Activated T-helper 1 cell treated with anti-CD3 and anti-CD28 coated beads, Interleukin-12 subunit alpha, Interleukin-12 subunit beta, Interleukin-2, Interleukin-4 antibody, amounts not matched to agents 30 ng/mL and 10 ng/mL and 1 ng/mL, durations not matched to agents 14 hours and 24 hours and 36 hours (primary cell): ENCODE results near the gene MYZAP. TPM values are rescaled to one million over a fixed set of nuclear protein-coding genes. Genes with fewer than 3 reads are reported as not detected.

Source experiments
- DNase-seq: peaks from one replicate; pipeline ENCODE4 v3.0.0; 2021; ENCODE audit warnings: low spot score
- H3K27ac Mint-ChIP-seq: one replicate; pipeline ENCODE4 v1.8.0; 2021; ENCODE audit warnings: mild to moderate bottlenecking, mixed read lengths
- H3K27me3 Mint-ChIP-seq: one replicate; pipeline ENCODE4 v1.8.0; 2022; ENCODE audit warnings: mild to moderate bottlenecking, moderate library complexity, mixed read lengths; ENCODE audit not compliant: insufficient read depth
- H3K36me3 Mint-ChIP-seq: one replicate; pipeline ENCODE4 v1.8.0; 2021; ENCODE audit warnings: low read depth, mixed read lengths
- H3K4me1 Mint-ChIP-seq: one replicate; pipeline ENCODE4 v1.8.0; 2021; ENCODE audit warnings: low read depth, mixed read lengths
- H3K4me3 Mint-ChIP-seq: one replicate; pipeline ENCODE4 v1.8.0; 2021; ENCODE audit warnings: mild to moderate bottlenecking, moderate library complexity, mixed read lengths
- H3K9me3 Mint-ChIP-seq: one replicate; pipeline ENCODE4 v1.8.0; 2021; ENCODE audit warnings: mixed read lengths
- intact Hi-C: fragments of 100-400 bp; cut with micrococcal nuclease; formaldehyde crosslinking; loops from one replicate; pipeline ENCODE4 v1.15.1; 2024
- total RNA-seq: library from RNA; stranded (reverse); gene quantifications from 2 replicates; pipeline ENCODE4 v1.2.3, GENCODE V29; 2022

MYZAP gene
- total RNA-seq, 1 donor from 2014 or later: not detected

DNA sequence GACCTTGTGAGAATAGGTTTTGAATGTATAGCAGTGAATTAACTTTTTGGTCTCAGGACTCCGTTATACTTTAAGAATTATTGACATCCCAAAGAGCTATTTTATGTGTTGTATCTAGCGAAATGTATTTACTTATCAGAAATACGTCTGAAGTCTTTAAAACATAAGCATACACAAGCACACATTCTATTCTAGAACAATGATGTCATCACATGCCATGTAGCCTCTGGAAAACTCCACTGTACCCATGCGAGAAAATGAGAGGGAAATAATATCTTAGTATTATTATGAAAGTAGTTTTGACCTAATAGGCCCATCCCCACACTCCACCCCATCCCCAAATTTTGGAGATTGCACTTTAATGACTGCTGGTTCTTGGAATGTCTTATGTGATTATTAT is 116.3 kb downstream of the MYZAP start:
- Mint-ChIP-seq H3K27ac (no peak overlapping the region), H3K9me3 (no peaks in the 10 kb centered on the region), H3K36me3 (peaks cover 33% of the 10 kb centered on the region), H3K4me3 (peak overlapping the region; percentile 82), H3K4me1 (peaks cover 77% of the 10 kb centered on the region), H3K27me3 (no peaks in the 10 kb centered on the region)
- DNase-seq: no peak
- intact Hi-C loops: loop anchor here (5.0 kb wide), 1 partner anchor 1466 kb away; the partner anchor contains the start of gene RFX7

DNA sequence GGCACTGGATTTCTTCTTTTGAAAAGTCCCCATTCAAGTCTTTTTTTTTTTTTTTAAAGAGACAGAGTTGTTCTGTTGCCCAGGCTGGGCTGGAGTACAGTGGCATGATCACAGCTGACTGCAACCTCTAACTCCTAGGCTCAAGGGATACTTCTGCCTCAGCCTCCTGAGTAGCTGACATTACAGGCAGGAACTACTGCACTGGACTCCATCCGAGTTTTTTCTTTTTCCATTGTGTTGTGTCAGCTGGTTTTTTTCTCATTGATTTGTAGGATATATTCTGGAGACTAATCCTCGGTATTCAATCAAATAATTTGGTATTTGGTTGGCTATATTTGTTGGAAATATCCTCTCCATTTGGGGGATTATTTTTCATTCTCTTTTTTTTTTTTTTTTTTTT is 126.6 kb downstream of the MYZAP start:
- Mint-ChIP-seq H3K27me3 (no peaks in the 10 kb centered on the region), H3K9me3 (peaks cover 4% of the 10 kb centered on the region), H3K27ac (no peak overlapping the region), H3K4me3 (no peak overlapping the region), H3K4me1 (peaks cover 4% of the 10 kb centered on the region), H3K36me3 (peaks cover 44% of the 10 kb centered on the region)
- intact Hi-C loops: no loop called here
- DNase-seq: no peak

DNA sequence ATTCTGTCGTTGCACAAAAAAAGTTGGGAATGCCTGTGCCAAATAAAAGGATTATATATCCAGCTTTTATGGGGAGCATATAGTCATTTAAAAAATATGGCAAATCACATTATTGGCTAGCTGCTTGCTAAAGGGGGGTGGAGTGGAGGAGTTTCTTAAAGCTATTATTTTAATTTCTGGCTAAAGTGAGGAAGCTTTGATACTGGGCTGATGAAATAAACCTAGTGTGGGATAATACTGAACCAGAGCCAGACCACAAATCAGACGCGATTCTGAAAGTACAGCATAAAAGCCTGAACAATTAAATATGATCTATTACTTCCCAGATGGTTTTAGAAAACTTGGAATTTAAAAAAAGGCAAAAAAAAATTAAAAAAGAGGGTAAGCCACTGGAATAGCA is 129.2 kb downstream of the MYZAP start:
- no peak overlapping the region for H3K4me3 Mint-ChIP-seq
- H3K9me3 Mint-ChIP-seq: peaks cover 4% of the 10 kb centered on the region
- no peaks in the 10 kb centered on the region for H3K27me3 Mint-ChIP-seq
- intact Hi-C loops: no loop called here
- no peaks in the 10 kb centered on the region for H3K4me1 Mint-ChIP-seq
- no peak overlapping the region for H3K27ac Mint-ChIP-seq
- DNase-seq: no peak
- H3K36me3 Mint-ChIP-seq: peaks cover 29% of the 10 kb centered on the region

DNA sequence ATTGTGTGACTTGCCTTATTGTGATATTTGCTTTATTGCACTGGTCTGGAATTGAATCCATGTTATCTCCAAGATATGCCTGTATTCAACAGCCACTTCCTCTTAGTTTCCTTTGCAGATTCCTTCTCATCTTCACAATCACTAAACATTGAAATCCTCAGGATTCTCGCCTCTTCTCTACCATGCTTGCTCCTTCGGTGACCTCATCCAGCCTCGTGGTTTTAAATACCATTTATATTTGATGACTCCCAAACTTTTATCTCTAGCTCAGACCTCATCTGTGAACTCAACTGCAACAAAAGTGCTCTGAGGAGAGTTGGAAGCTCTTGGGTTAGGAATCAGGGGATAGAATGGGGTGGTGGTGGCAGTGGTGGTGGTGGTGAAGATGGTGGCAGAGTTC is 134.7 kb downstream of the MYZAP start:
- intact Hi-C loops: no loop called here
- DNase-seq: no peak
- Mint-ChIP-seq H3K4me3 (no peak overlapping the region), H3K27ac (no peak overlapping the region), H3K36me3 (peaks cover 5% of the 10 kb centered on the region), H3K27me3 (no peaks in the 10 kb centered on the region), H3K4me1 (no peaks in the 10 kb centered on the region), H3K9me3 (no peaks in the 10 kb centered on the region)

DNA sequence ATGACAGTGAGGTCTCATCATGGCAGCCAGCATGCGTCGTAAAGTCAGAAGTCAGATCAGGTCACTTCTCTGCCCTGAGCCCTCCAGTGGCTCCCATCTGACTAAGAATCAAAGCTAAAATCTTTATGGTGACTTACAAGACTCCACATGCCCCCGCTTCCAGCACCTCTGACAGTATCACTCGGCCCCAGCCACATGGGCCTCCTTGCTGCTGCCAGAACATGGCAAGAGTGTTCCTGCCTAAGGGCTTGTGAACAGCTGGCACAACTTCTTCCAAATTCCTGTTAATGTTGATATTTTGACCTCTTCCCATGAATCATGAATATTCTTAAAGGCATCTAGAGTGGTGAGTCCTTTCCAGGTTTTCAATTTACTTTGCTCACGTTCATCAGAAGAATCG is 135.3 kb downstream of the MYZAP start:
- Mint-ChIP-seq H3K27ac (no peak overlapping the region), H3K4me3 (no peak overlapping the region)
- intact Hi-C loops: no loop called here

DNA sequence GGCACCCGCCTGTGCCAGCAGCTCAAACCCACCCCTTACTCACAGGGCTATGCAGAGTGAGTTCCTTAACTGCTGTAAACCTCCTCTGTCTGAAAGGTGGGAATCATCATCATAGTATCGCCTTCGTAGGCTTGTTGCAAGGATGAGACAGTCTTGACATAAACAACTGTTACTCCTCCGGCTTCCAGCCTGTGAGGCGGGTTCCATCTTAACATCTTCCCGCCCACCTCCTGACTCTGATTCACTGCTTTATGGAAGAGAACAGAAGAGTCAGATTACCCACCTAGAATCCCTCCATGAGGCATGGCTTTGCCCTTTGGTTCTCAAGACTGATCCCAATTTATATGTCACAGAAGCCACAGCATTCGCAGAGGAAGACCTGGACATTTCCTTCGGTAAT is 136.7 kb downstream of the MYZAP start:
- no peak overlapping the region for H3K4me3 Mint-ChIP-seq
- peaks cover 4% of the 10 kb centered on the region for H3K27me3 Mint-ChIP-seq
- H3K9me3 Mint-ChIP-seq: no peaks in the 10 kb centered on the region
- H3K36me3 Mint-ChIP-seq: no peaks in the 10 kb centered on the region
- H3K27ac Mint-ChIP-seq: no peak overlapping the region
- peaks cover 6% of the 10 kb centered on the region for H3K4me1 Mint-ChIP-seq
- intact Hi-C loops: no loop called here
- no peak for DNase-seq

More for the DNA sequence above, 135.3 kb downstream of the MYZAP start:
- H3K36me3 Mint-ChIP-seq: peaks cover 5% of the 10 kb centered on the region
- no peaks in the 10 kb centered on the region for H3K9me3 Mint-ChIP-seq
- no peaks in the 10 kb centered on the region for H3K4me1 Mint-ChIP-seq
- no peaks in the 10 kb centered on the region for H3K27me3 Mint-ChIP-seq
- DNase-seq: no peak

DNA sequence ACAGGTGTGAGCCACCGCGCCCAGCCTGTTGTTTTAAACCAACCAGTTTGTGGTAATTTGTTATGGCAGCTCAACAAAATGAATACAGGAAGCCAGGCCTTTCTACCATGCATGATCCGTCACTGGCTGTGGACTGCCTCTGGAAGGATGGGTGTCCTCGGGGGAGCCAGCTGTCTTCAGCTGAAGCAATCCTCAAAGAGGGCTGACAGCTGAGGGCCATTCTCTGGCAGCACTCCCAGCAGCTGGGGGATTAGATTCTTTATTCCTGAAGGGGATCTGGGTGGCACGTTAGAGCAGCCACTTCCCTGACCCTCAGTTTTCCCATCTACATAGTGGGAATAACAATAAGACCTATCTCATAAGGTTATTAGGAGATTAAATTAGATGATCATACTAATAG is 139.2 kb downstream of the MYZAP start:
- Mint-ChIP-seq H3K4me1 (peaks cover 6% of the 10 kb centered on the region), H3K36me3 (no peaks in the 10 kb centered on the region), H3K27ac (no peak overlapping the region), H3K27me3 (peaks cover 4% of the 10 kb centered on the region), H3K9me3 (no peaks in the 10 kb centered on the region), H3K4me3 (no peak overlapping the region)
- intact Hi-C loops: loop anchor here (5.0 kb wide), 3 partner anchors 169 to 451 kb away; no protein-coding TSS in a partner anchor
- no peak for DNase-seq

DNA sequence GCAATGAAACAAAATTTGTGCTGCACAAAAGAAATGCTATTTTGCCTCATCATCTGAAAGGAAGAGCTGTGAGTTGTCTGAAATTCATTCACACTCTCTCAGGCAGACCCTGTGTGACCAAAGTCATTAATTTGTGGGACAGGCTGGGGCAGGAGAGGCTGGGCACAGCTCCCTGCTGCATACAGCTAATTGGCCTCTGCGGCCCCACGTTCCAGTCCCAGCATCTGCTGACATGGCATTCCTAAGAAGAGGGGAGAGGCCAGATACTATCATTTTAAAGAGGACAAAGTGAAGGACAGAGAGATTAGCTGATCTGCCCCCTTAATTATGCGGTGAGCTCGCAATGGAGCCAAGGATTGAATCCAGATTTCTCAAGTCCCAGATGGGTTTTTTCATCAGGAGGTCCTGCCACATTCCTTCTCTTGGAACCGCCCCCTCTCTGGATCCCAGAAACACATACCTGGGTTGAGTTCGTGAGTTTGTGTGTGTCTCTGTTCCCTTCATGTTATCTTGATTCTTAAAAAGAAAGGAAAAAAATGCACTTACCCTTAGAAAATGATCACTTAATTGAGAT is 139.9 kb downstream of the MYZAP start:
- peaks cover 6% of the 10 kb centered on the region for H3K4me1 Mint-ChIP-seq

DNA sequence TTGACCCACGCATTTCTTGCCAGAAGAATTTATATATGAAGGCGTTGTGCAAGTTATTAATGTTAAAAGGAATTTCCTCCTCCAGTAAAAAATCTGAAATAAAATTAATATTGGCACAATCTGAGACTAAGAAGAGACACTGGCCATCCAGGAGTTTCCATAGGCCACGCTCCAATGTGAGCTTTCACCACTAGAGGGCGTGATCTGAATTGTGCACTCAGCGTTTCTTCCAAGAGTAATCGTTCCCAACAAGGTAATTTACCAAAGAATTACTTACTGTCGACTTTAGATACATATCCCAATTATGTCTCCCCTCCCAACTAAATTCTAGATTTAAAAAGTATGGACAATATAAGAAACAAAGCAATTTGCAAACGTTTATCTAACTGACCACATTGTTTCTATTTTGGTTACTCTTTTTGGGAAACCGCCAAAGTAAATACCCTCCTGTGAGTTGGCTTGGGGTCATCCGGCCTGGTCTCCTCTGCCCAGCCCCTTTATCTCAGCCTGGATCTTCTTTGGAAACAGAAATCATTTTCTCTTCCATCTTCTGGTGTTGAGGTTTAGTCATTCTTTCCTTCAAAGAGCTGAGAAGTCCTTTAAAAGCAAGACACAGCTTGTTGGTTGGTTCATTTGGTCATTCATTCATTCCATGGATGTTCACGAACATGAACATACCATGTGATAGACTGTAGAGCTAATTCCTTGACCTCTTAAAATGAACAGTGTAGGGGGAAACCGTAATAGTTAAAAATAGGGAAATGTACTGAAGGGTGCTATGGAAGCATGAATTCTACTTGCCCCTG is 141.0 kb downstream of the MYZAP start:
- peaks cover 2% of the 10 kb centered on the region for H3K36me3 Mint-ChIP-seq
- H3K4me3 Mint-ChIP-seq: no peak overlapping the region
- H3K27me3 Mint-ChIP-seq: peaks cover 8% of the 10 kb centered on the region
- peak; percentile 26 for DNase-seq
- no peak overlapping the region for H3K27ac Mint-ChIP-seq
- peaks cover 10% of the 10 kb centered on the region for H3K4me1 Mint-ChIP-seq
- H3K9me3 Mint-ChIP-seq: no peaks in the 10 kb centered on the region
- intact Hi-C loops: loop anchor here (1.0 to 5.0 kb wide), 4 partner anchors 129 to 450 kb away; no protein-coding TSS in a partner anchor

More for the DNA sequence above, 139.9 kb downstream of the MYZAP start:
- Mint-ChIP-seq H3K9me3 (no peaks in the 10 kb centered on the region), H3K27ac (no peak overlapping the region), H3K36me3 (no peaks in the 10 kb centered on the region), H3K4me3 (no peak overlapping the region), H3K27me3 (peaks cover 4% of the 10 kb centered on the region)
- intact Hi-C loops: loop anchor here (1.0 to 5.0 kb wide), 4 partner anchors 130 to 451 kb away; no protein-coding TSS in a partner anchor
- DNase-seq: no peak

DNA sequence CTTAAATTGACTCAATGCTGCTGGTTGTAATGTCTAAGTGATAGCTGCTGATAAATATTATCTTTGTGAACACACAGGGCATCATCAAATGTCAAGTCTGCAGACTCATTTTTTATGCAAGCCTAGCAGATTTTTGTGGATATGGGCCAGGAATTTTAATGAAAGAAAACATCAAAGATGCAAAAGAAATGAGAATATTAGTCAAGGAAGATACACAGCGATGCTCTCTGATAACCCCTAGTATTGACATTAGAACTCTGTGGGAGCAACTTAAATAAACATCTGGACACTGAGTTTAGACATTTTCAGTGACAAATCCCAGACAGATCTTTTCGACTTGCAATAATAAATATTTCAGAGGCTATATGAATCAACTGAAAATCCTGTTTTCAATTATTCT is 143.2 kb downstream of the MYZAP start:
- intact Hi-C loops: loop anchor here (5.0 kb wide), 3 partner anchors 173 to 447 kb away; no protein-coding TSS in a partner anchor
- no peaks in the 10 kb centered on the region for H3K9me3 Mint-ChIP-seq
- no peak overlapping the region for H3K4me3 Mint-ChIP-seq
- H3K27me3 Mint-ChIP-seq: peaks cover 8% of the 10 kb centered on the region
- H3K27ac Mint-ChIP-seq: no peak overlapping the region
- peaks cover 13% of the 10 kb centered on the region for H3K4me1 Mint-ChIP-seq
- peaks cover 2% of the 10 kb centered on the region for H3K36me3 Mint-ChIP-seq
- DNase-seq: no peak

Other genes with a start within 250 kb of the MYZAP start
- gene CGNL1, start 215.4 kb upstream of the MYZAP start, total RNA-seq: not detected in 2 replicates
- 60.3 and 62.4 TPM in 2 replicates for gene POLR2M, start 114.8 kb downstream of the MYZAP start, total RNA-seq